NCI-H2227 treated with DMSO at 0.1 percent for 48 hours (cell line): ENCODE measurements around the gene ASIC1.
"Not testable (repeated sequence)": the region's sequence is repeated elsewhere in the genome, so short reads cannot be mapped to it uniquely, and the experiment has no call there.

ENCODE experiments used
- DNase-seq: peaks from one replicate; lab custom pipeline; 2025; lab: John Stamatoyannopoulos, UW

Gene ASIC1

GRCh38 chr12:50061946-50062686 is 4.7 kb downstream of the ASIC1 start:
- DNase-seq: no peak

- no peak for DNase-seq
Measured at GRCh38 chr12:50062728-50063460, 5.5 kb downstream of the ASIC1 start.

- DNase-seq: no peak
Measured at GRCh38 chr12:50065726-50066310, 8.4 kb downstream of the ASIC1 start.

- DNase-seq: no peak
Measured at GRCh38 chr12:50066402-50066801, 9.0 kb downstream of the ASIC1 start.

GRCh38 chr12:50069069-50069468 is 11.7 kb downstream of the ASIC1 start:
- no peak for DNase-seq

- DNase-seq: no peak
Measured at GRCh38 chr12:50069539-50069938, 12.1 kb downstream of the ASIC1 start.

- DNase-seq: peak; percentile 62
Measured at GRCh38 chr12:50070314-50071060, 13.1 kb downstream of the ASIC1 start.

GRCh38 chr12:50072198-50072907 is 15.0 kb downstream of the ASIC1 start:
- DNase-seq: no peak

- DNase-seq: no peak
Measured at GRCh38 chr12:50073206-50073605, 15.8 kb downstream of the ASIC1 start.

- DNase-seq: no peak
Measured at GRCh38 chr12:50073712-50074111, 16.3 kb downstream of the ASIC1 start.

GRCh38 chr12:50074936-50075807 is 17.8 kb downstream of the ASIC1 start:
- DNase-seq: peak; percentile 73

- no peak for DNase-seq
Measured at GRCh38 chr12:50075808-50076170, 18.4 kb downstream of the ASIC1 start.

- no peak for DNase-seq
Measured at GRCh38 chr12:50077099-50077498, 19.7 kb downstream of the ASIC1 start.

GRCh38 chr12:50078281-50078680 is 20.9 kb downstream of the ASIC1 start:
- DNase-seq: no peak

GRCh38 chr12:50079771-50080170 is 22.4 kb downstream of the ASIC1 start:
- DNase-seq: no peak

- no peak for DNase-seq
Measured at GRCh38 chr12:50081096-50081808, 23.9 kb downstream of the ASIC1 start.

GRCh38 chr12:50082644-50083043 is 25.2 kb downstream of the ASIC1 start:
- DNase-seq: no peak

GRCh38 chr12:50083301-50083700 is 25.9 kb downstream of the ASIC1 start:
- DNase-seq: no peak

- not testable (repeated sequence) for DNase-seq
Measured at GRCh38 chr12:50084409-50084774, 27.0 kb downstream of the ASIC1 start.
